ENCODE data around the gene TEKTIP1.

TEKTIP1 gene

DNA sequence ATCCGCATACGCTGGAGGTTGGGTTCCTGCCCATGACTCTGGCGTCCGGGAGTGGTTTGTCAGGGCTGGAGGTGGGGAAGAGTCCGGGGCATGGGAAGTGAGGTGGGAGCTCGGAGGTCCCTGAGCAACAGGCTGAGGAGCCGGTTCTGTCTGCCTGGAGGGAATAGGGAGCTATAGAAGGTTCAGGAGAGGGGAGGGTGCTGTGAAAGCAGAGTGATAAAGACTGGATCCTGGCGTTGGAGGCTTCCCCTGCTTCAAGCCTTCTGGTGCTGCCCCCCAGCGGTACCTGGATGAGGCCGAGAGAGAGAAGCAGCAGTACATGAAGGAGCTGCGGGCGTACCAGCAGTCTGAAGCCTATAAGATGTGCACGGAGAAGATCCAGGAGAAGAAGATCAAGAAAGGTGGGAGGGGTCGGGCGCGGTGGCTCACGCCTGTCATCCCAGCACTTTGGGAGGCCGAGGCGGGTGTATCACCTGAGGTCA lies 36.3 kb downstream of the TEKTIP1 start:
- no peak overlapping the region for H3K9ac ChIP-seq (ENCODE audit: low read depth, low read length, poor library complexity, severe bottlenecking)
- no peak for TF ChIP-seq EZH2phosphoT487 (IDR thresholded peaks at IDR 0.05; ENCODE audit: borderline replicate concordance)
- TF ChIP-seq, protein P1, sequence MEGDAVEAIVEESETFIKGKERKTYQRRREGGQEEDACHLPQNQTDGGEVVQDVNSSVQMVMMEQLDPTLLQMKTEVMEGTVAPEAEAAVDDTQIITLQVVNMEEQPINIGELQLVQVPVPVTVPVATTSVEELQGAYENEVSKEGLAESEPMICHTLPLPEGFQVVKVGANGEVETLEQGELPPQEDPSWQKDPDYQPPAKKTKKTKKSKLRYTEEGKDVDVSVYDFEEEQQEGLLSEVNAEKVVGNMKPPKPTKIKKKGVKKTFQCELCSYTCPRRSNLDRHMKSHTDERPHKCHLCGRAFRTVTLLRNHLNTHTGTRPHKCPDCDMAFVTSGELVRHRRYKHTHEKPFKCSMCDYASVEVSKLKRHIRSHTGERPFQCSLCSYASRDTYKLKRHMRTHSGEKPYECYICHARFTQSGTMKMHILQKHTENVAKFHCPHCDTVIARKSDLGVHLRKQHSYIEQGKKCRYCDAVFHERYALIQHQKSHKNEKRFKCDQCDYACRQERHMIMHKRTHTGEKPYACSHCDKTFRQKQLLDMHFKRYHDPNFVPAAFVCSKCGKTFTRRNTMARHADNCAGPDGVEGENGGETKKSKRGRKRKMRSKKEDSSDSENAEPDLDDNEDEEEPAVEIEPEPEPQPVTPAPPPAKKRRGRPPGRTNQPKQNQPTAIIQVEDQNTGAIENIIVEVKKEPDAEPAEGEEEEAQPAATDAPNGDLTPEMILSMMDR (conservative IDR thresholded peaks at IDR 0.05; ENCODE audit: low read length), result peak; percentile 45; the same call in 1 of the 2 replicates
- H3K4me2 ChIP-seq (ENCODE audit: low read depth, low read length, poor library complexity, severe bottlenecking), result no peak overlapping the region
- no peaks in the 10 kb centered on the region for H3K27me3 ChIP-seq (ENCODE audit: insufficient read depth, low read length, poor library complexity, severe bottlenecking)
- H3K4me1 ChIP-seq (ENCODE audit: insufficient read depth, low read length, poor library complexity, severe bottlenecking), result peaks cover 8% of the 10 kb centered on the region
- peaks cover 9% of the 10 kb centered on the region for H3K79me2 ChIP-seq (ENCODE audit: insufficient read depth, low read length)
- no peak overlapping the region for H2AFZ ChIP-seq (ENCODE audit: low read length)
- peaks cover 22% of the 10 kb centered on the region for H4K20me1 ChIP-seq (ENCODE audit: insufficient read depth, low read length, poor library complexity, severe bottlenecking)
- peaks cover 7% of the 10 kb centered on the region; the same call in 1 of the 2 replicates for H3K36me3 ChIP-seq (ENCODE audit: insufficient read depth, low read length)
- H3K4me3 ChIP-seq (ENCODE audit: low read length, poor library complexity, severe bottlenecking), result no peak overlapping the region
- no peaks in the 10 kb centered on the region for H3K9me2 ChIP-seq (replicated peaks; ENCODE audit: low read depth, low read length)
- 0 out of 2 replicates have a peak, but pooled peaks cover 2% of the 10 kb centered on the region for H3F3A ChIP-seq (ENCODE audit: low read depth)
- H3K9me3 ChIP-seq (ENCODE audit: insufficient read depth, low read depth, low read length), result no peaks in the 10 kb centered on the region

DNA sequence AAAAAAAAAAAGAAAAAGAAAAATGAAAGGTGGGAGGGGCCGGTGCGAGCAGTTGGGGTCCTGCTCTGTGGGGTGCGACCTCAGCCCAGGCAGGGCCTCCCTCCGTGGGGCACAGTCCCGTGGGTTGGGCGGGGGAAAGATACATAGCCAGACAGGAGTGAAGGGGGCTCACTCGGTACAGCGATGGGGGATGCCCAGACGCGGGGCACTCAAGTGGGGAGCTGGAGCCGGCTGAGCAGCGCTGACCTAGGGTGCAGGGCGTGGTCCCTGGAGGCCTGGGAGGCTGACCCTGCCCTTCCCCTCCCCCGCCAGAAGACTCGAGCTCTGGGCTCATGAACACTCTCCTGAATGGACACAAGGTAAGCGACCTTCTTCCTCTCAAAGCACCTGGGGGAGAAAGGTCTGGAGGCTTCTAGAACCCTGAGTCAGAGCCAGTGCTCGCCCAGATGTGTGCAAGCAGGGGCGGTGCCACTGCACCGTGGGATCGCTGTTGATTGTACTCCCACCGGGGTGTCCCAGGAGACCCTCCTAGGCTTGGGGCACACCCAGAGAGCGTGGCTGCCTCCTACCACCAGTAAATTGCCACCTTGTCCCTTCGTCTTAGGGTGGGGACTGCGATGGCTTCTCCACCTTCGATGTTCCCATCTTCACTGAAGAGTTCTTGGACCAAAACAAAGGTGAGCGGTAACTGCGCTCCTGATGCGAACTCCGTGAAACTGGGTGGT lies 37.1 kb downstream of the TEKTIP1 start:
- no peak overlapping the region for H3K9ac ChIP-seq (ENCODE audit: low read depth, low read length, poor library complexity, severe bottlenecking)
- H3K79me2 ChIP-seq (ENCODE audit: insufficient read depth, low read length), result peaks cover 9% of the 10 kb centered on the region
- H3K9me3 ChIP-seq (ENCODE audit: insufficient read depth, low read depth, low read length), result no peaks in the 10 kb centered on the region
- peaks cover 7% of the 10 kb centered on the region; the same call in 1 of the 2 replicates for H3K36me3 ChIP-seq (ENCODE audit: insufficient read depth, low read length)
- H3K4me3 ChIP-seq (ENCODE audit: low read length, poor library complexity, severe bottlenecking), result no peak overlapping the region
- peaks cover 8% of the 10 kb centered on the region for H3K4me1 ChIP-seq (ENCODE audit: insufficient read depth, low read length, poor library complexity, severe bottlenecking)
- no peaks in the 10 kb centered on the region for H3K27me3 ChIP-seq (ENCODE audit: insufficient read depth, low read length, poor library complexity, severe bottlenecking)
- H4K20me1 ChIP-seq (ENCODE audit: insufficient read depth, low read length, poor library complexity, severe bottlenecking), result peaks cover 22% of the 10 kb centered on the region
- no peaks in the 10 kb centered on the region for H3K9me2 ChIP-seq (replicated peaks; ENCODE audit: low read depth, low read length)
- H3K4me2 ChIP-seq (ENCODE audit: low read depth, low read length, poor library complexity, severe bottlenecking), result no peak overlapping the region
- no peak overlapping the region for H2AFZ ChIP-seq (ENCODE audit: low read length)
- TF ChIP-seq EZH2phosphoT487 (IDR thresholded peaks at IDR 0.05; ENCODE audit: borderline replicate concordance), result no peak
- TF ChIP-seq, protein P1 (conservative IDR thresholded peaks at IDR 0.05; ENCODE audit: low read length), result no peak
- H3F3A ChIP-seq (ENCODE audit: low read depth), result 0 out of 2 replicates have a peak, but pooled peaks cover 3% of the 10 kb centered on the region

DNA sequence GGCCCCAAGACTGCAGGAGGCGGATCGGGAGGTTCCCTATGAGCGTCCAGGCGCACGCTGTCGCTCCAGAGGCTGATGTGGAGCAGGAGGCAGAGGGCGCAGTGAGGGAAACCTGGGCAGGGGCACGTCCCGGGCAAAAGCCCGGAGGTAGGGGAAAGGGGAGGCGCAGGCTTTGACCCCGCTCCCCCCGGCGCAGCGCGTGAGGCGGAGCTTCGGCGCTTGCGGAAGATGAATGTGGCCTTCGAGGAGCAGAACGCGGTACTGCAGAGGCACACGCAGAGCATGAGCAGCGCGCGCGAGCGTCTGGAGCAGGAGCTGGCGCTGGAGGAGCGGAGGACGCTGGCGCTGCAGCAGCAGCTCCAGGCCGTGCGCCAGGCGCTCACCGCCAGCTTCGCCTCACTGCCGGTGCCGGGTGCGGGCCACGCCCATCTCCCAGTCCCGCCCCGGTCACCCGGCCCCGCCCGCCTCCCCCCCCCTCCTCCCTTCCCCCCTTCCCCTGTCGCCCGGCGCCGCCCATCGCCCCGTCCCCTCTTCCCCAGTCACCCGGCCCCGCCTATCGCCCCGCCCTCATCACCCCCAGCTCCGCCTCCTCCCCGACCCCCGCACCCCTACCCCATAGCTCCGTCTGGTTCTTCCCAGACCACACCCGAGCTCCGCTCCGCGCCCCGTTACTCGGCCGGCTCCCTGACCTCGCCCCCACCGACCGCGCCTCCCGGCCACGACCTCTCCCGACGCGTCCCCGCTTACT lies 37.9 kb downstream of the TEKTIP1 start:
- Histone ChIP-seq H3F3A (ENCODE audit: low read depth) (0 out of 2 replicates have a peak, but pooled peaks cover 3% of the 10 kb centered on the region), H3K4me3 (ENCODE audit: low read length, poor library complexity, severe bottlenecking) (no peak overlapping the region), H3K27me3 (ENCODE audit: insufficient read depth, low read length, poor library complexity, severe bottlenecking) (no peaks in the 10 kb centered on the region), H3K36me3 (ENCODE audit: insufficient read depth, low read length) (peaks cover 7% of the 10 kb centered on the region; the same call in 1 of the 2 replicates), H4K20me1 (ENCODE audit: insufficient read depth, low read length, poor library complexity, severe bottlenecking) (peaks cover 22% of the 10 kb centered on the region), H2AFZ (ENCODE audit: low read length) (no peak overlapping the region), H3K9me3 (ENCODE audit: insufficient read depth, low read depth, low read length) (no peaks in the 10 kb centered on the region), H3K4me1 (ENCODE audit: insufficient read depth, low read length, poor library complexity, severe bottlenecking) (peaks cover 8% of the 10 kb centered on the region), H3K9ac (ENCODE audit: low read depth, low read length, poor library complexity, severe bottlenecking) (no peak overlapping the region), H3K4me2 (ENCODE audit: low read depth, low read length, poor library complexity, severe bottlenecking) (no peak overlapping the region), H3K9me2 (replicated peaks; ENCODE audit: low read depth, low read length) (no peaks in the 10 kb centered on the region), H3K79me2 (ENCODE audit: insufficient read depth, low read length) (peaks cover 9% of the 10 kb centered on the region)
- TF ChIP-seq EZH2phosphoT487 (IDR thresholded peaks at IDR 0.05; ENCODE audit: borderline replicate concordance), result no peak
- TF ChIP-seq, protein P1 (conservative IDR thresholded peaks at IDR 0.05; ENCODE audit: low read length), result no peak
